ENCODE measurements around the gene CRTC1.
"Not testable (repeated sequence)": the region's sequence is repeated elsewhere in the genome, so short reads cannot be mapped to it uniquely, and the experiment has no call there.

The CRTC1 gene

DNA sequence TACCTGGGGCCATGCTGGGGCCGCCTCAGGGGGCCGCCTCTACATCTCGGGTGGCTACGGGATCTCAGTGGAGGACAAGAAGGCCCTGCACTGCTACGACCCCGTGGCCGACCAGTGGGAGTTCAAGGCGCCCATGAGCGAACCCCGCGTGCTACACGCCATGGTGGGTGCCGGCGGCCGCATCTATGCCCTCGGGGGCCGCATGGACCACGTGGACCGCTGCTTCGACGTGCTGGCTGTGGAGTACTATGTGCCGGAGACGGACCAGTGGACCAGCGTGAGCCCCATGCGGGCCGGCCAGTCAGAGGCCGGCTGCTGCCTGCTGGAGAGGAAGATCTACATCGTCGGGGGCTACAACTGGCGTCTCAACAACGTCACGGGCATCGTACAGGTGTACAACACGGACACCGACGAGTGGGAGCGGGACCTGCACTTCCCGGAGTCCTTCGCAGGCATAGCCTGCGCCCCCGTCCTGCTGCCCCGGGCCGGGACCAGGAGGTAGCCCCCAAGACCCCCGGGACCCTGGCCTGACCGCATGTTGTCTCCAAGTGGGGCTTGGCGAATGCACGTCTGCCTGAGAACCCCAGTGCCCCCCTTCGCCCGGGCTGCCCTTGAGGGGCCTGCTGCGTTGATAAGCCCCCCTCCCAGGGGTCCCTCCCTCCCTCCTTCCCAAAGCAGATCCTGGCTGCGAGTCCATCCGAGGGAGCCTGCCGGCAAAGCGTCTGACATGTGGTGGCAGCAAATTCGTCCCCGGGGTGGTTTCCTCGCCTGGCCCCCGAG is 14.5 kb upstream of the CRTC1 start:
- no peak for DNase-seq (ENCODE audit: low read depth in 3 of 3)

DNA sequence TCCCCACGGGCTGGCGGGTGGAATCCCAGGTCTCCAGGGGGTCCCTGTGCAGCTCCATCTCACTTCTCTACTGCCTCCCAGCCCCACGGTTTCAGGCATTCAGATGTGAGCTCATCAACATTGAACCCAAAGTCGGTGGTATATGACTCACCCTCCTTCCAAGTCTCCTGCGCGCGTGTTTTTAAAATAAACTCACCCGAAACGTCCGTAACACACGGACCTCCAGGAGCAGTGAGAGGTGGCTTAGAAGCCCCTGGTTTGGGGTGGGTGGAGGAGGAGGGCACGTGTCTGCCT is 14.0 kb upstream of the CRTC1 start:
- DNase-seq (ENCODE audit: low read depth in 3 of 3) = no peak

DNA sequence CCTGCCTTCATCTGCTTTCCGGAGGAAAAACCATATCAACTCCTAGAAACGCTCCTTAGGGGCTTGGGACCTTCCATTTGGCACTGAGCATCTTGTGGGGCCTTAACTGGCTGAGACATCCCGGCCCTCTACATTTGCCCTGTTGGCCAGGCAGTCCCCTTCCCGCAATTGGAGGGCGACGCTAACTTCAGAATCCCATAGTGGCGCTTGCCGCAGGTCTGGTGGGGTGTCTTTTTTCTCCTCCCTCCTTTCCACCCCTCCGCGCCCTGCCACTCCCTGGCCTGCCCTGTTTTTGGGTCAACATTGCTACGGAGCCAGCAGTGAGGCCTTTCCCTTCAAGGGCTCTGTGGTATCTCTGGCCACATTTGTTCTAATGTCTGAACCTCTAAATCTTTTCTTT is 13.6 kb upstream of the CRTC1 start:
- DNase-seq (ENCODE audit: low read depth in 3 of 3) = no peak

DNA sequence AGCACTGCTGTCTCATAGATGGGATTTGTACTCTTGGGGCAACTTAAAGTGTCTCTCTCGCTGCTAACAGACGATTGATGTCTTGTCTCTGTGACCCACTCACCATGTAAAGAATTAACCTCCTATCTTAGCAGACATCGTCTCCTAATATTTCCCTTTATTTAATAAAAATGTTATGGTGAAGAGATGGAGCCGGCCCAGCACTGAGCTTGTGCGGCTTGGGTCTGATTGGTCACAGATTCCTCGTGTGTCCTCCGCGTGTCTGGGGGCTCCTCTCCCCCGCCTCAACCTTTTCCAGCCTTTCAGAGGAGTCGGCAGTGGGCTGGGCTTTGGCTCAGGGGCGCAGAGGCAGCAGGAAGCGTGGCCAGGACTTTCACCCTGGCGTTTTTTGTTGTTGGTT is 13.2 kb upstream of the CRTC1 start:
- DNase-seq (ENCODE audit: low read depth in 3 of 3) = no peak

DNA sequence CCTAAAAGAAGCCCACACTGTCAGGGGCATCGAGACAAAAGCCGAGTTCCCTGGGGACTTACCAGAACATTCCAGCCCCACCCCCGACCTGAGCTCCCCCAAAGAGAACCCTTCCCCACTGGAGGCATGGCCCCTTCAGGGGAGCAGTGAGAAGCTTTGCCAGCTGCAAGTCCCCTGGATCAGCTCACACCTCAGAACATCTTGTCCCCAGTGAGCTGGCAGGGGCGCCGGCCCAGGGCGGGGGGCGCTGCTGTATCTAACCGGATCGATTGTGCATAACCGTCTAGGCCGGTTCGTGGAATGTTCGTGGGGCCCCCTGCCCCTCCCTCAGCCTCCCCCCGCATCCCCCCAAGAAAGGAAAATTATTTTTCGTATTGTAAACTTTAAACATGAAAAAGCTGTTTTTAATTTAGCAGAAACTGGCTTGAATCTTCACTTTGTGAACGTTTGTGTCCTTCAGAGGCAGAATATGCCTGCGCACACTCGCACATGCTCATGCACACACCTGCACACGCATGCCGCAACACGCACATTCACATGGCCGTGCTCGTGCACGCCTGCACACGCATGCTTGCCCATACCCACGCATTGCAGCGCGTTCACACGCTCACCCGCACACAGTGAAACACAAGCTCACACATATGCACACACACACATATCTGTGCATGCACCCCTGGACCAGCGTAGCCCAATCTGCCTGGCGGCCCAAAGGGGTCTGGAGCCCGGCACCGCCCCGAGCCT is 12.0 kb upstream of the CRTC1 start:
- no peak for DNase-seq (ENCODE audit: low read depth in 3 of 3)

DNA sequence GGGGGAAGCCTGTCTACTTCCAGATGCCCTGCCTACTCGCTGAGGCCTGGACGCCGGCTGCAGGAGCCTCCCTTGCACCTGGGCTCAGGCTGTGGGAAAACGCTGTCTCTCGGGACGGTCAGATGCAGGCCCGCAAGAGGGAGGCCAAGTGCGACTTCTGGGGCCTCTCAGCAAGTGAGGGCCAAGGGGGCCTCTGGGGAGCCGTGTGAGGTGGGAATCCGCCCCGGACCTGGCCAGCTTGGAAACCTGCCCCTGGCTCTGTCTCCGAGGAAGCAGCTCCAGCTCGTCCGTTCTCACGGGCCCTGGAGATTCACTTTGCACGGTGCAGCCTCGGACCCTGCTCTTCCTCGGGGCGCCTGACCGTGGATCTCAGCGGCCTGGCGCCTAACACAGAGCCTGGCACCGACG is 11.4 kb upstream of the CRTC1 start:
- no peak for DNase-seq (ENCODE audit: low read depth in 3 of 3)

DNA sequence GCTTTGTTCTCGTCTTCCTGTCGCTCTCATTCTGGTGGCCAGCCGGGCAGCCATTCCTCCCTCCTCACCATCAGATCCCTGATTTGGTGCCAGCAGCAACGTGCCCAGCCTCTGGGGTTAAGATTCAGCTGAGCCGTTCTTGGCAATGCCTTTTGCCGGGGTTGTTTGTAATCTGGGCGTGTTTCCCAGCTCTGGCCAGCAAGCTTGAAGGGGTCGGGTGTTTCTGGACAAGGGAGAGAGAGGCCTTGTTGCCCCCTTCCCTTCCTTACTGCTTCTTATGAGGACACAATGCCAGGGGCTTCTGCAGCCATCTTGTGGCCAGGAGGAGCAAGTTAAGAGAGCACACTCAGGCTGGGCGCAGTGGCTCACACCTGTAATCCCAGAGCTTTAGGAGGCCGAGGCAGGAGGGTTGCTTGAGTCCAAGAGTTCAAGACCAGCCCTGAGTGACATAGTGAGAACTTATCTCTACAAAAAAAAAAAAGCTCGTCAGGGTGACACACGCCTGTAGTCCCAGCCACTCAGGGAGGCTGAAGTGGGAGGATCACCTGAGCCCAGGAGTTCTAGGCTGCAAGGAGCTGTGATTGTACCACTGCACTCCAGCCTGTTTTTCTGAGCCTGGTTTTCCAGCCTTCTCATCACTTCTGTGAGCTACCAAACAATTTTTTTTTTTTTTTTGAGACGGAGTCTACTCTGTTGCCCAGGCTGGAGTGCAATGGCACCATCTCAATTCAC is 10.7 kb upstream of the CRTC1 start:
- DNase-seq (ENCODE audit: low read depth in 3 of 3) = no peak

DNA sequence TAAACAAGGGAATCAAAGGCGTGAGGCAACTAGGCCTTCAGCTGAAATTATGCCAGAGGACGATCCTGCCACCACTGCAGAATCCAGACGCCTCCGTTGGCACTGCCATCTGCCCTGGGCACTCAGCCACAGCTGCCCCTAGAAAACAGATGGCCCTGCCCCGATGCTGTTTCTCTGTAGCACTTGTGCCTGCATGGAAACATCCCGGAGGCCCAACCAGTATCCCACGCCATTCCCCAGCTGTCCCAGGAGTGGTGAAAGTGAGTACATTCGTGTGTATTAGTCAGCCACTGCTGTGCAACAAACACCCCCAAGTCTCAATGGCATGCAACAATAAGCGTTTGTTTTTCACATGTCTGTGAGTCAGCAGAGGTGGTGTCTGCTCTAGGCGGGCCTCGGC is 8.9 kb upstream of the CRTC1 start:
- no peak for DNase-seq (ENCODE audit: low read depth in 3 of 3)

DNA sequence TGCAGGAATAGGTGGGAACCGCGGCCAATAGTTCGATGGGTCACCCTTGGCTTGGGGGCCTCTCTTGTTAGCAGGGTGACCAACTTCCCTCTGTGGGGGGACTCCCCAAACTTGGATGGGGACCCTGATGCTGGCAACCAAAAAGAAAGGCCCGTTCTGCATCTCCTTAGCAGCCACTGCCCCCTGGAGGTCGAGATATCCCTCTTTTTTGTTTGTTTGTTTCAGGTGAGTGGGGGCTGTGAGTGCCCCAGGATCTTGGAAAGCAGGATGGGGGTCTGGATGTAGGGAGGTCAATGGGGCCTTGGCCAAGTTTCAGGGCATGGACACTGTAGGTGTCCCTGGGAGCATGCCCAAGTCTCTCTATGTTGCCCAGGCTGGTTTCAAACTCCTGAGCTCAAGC is 7.7 kb upstream of the CRTC1 start:
- no peak for DNase-seq (ENCODE audit: low read depth in 3 of 3)

DNA sequence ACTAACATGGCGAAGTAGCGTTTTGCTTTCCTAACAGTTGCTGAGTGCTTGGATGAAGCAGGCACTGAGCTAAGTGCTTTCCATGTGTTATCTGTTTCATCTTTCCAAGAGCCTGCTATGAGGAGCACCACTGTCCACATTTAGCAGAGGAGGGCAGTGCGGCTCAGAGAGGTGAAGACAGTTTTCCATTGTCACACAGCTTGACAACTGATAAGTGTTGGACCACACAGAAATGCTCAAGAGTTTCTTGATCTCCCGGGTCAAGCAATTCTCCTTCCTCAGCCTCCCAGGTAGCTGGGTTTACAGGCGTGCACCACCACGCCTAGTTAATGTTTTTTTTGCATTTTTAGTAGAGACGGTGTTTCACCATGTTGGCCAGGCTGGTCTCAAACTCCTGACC is 6.8 kb upstream of the CRTC1 start:
- no peak for DNase-seq (ENCODE audit: low read depth in 3 of 3)

DNA sequence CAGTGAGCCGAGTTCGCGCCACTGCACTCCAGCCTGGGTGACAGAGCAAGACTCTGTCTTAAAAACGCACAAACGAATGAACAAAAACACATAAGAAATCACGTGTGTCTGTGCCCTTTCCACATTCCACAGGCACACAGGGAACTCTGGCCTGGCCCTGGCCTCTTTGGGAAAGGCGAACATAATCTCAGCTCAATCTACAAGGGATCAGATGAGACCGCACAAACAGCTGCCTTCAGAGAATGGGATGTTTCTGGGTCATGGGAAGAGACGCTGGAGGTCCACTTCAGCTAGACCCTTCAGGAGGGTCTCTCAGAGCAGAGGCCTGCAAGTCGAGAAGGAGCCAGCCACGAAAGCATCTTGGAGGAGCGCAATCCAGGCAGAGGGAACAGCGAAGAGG is 6.3 kb upstream of the CRTC1 start:
- DNase-seq (ENCODE audit: low read depth in 3 of 3) = no peak

DNA sequence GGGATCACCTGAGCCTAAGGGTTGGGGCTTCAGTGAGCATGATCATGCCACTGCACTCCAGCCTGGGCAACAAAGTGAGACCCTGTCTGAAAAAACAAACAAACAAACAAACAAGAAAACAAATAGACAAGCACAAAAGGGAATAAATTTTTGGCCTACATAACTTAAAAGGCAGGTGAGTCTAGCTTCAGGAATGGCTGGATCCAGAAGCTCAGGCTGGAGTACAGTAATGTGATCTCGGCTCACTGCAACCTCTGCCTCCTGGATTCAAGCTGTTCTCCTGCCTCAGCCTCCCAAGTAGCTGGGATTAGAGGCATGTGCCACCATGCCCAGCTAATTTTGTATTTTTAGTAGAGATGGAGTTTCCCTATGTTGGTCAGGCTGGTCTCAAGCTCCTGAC is 3.3 kb upstream of the CRTC1 start:
- not testable (repeated sequence) for DNase-seq (ENCODE audit: low read depth in 3 of 3)

DNA sequence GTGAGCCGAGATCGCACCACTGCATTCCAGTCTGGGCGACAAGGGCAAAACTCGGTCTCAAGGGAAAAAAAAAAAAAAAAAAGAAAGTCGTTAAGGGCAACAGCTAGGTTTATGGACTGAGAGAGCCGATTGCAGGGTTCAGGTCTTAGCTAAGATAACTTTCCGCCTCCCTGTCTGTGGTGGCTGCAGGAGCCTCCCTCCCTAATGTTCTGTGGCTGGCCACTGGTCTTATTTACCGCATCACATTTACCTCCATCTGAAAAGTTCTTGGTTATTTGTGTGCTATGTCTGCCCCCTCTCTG is 722 bp upstream of the CRTC1 start:
- no peak for DNase-seq (ENCODE audit: low read depth in 3 of 3)

DNA sequence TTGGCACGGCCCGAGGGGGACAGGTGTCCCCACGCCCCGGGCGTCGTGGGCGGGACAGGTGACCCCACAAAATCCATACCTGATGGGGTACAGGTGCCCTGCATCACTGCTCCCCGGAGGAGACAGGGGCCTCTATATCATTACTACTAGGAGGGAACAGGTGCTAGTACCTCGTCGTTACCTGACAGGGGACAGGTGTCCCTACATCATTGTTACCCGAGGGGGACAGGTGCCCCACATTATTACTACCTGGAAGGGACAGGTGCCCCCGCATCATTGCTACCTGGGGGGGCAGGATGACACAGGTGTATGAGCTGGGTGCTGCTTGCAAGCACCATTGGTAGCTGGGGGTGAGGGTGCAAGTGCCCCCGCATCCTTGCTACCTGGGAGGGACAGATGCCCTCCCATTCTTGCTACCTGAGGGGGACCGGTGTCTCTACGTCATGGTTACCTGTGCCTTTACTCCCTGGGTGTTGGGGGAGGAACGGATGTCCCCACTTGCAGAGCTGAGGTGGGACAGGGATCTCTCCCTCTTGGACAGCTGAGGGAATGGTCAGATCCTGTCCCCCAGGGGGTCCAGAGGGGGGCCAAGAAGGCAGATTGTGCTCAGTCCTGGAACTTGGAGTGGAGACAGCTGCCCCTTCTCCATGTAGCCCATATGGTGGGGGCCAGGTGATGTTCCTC is 620 bp downstream of the CRTC1 start:
- DNase-seq (ENCODE audit: low read depth in 3 of 3) = no peak

DNA sequence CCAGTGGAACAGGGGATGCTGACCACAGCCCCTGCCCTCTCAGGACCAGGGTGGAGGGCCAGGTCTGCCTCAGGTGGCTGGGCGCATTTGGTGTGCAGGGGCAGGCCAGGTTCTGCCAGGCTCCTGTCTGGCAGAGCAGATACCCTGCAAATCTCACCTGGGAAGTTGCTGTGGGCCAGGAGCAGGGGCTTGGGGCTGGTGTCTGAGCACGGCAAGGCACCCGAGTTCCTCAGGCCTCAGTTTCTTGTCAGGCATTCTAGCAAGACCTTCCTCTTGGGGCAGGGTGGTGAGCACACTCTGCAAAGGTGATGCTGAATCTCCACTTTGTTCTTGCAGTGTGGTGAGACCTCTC is 1.1 kb downstream of the CRTC1 start:
- DNase-seq (ENCODE audit: low read depth in 3 of 3) = no peak

DNA sequence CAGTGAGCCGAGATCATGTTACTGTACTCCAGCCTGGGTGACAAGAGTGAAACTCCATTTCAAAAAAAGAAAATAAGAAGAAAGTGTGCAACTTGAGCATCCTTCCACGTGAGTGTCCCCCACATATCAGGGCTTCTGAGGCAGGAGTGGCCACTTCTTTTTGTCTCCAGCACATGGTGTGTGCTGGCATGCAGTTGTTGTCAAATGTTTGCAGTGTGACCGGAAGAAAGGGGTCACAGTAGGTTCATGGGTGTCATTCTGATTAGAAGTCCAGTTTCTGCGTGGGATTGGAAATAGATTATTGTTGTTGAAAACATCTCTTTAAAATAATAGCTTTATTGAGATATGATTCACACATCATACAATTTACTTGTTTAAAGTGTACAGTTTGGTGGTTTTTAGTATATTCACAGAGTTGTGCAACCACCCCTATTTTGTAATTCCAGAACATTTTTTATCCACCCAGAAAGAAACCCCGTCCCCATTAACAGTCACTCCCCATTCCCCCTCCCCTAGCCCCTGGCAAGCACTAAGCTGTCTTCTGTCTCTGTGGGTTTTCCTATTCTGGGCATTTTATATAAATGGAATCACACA is 2.2 kb downstream of the CRTC1 start:
- DNase-seq (ENCODE audit: low read depth in 3 of 3) = no peak

DNA sequence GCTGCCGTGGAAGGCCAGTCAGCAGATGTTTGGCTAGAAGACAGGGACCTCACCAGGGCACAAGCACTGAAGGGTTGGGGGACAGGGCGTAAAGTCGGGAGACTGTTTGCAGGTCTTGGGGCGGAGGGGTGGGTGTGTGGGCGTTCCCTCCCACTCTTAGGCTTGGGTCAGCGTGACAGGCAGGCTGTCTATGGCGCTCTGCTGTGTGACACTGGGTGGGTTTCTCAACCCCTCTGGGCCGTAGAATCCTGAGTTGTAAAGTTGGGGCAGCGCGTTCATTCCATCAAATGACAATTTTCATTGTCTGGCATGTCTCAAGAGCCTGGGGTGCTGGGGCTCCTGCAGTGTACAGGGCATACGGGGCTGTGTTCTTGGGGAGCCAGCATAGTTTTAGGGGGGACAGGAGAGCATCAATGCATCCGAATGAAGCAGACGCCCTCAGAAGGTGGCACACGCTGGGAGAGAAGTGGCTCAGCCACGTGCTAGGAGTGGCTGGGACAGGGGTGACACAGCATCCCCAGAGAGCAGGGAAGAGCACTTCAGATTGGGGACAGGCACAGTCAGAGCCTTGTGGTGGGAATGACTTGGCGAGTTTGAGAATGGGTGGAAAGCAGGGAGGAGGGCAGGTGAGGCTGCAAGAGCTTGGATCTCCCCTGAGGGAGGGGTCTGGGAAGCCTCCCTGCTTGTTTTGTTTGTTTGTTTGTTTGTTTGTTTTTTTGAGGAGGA is 4.4 kb downstream of the CRTC1 start:
- DNase-seq (ENCODE audit: low read depth in 3 of 3) = no peak

DNA sequence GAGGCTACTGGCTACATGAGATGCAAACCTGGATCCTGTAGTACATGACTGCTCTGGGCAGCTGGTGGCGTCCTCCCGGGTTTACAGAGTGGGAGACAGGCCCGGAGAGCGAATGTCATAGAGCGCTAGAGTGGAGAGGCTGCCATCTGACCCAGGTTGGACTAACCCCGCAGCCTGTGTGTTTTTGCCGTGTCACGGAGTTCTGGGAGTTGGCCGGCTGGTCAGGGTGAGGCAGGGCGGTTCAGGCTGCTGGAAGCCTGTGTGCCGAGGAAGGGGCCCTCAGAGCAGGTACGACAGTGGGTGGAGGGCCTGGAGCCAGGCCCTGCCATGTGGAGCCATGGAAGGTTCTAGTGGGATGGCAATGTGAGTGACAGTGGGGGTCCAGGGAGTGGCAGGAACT is 12.5 kb downstream of the CRTC1 start:
- DNase-seq (ENCODE audit: low read depth in 3 of 3) = no peak

DNA sequence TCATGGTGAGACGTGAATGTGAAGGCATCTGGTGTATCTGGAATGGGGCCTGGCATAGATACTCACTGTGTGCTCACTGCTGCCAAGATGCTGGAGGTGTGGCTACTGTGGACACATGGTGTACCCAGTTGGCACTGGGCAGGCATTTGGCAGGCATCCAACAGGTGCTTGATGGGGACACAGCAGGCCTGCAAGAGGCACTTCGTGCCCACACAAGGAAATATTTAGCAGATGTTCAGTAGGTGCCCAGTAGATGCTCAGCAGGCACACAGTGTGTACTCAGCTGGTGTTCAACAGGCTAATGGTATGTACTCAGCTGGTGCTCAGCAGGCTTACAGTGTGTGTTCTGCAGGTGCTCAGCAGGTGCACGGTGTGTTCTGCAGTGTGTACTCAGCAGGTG is 14.2 kb downstream of the CRTC1 start:
- no peak for DNase-seq (ENCODE audit: low read depth in 3 of 3)

DNA sequence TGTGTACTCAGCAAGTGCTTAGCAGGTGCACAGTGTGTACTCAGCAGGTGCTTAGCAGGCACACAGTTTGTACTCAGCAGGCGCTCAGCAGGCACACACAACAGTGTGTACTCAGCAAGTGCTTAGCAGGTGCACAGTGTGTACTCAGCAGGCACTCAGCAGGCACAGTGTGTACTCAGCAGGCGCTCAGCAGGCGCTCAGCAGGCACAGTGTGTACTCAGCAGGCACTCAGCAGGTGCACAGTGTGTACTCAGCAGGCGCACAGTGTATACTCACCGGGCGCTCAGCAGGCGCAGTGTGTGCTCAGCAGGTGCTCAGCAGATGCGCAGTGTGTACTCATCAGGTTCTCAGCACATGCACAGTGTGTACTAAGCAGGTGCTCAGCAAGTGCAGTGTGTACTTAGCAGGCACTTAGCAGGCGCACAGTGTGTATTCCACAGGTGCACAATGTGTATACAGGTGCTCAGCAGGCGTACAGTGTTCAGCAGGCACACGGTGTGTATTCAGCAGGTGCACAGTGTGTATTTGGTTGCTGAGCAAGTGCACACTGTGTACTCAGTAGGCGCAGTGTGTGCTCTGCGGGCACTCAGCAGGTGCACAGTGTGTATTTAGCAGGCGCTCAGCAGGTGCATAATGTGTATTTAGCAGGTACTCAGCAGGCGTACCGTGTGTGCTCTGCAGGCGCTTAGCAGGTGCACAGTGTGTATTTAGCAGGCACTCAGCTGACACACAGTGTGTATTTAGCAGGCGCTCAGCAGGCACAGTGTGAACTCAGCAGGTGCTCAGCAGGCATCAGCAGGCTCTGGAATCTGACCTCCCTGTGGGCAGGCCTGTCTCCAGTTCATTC is 15.1 kb downstream of the CRTC1 start:
- no peak for DNase-seq (ENCODE audit: low read depth in 3 of 3)
